WTC11 (cell line): Measurements from ENCODE around the gene PIN4. TPM values are rescaled to one million over a fixed set of nuclear protein-coding genes. Genes with fewer than 3 reads are reported as not detected.

Experiments
- ATAC-seq: fragments of 200-7000 bp; cut with Tn5 transposase; 2 replicates; pipeline ENCODE4 v1.10.0; 2021; ENCODE audit warnings: mild to moderate bottlenecking, moderate library complexity
- CTCF ChIA-PET: fragments of 300-600 bp; sonication (Branson Sonifier 250); formaldehyde crosslinking; loops from one replicate; lab custom pipeline; 2021; ENCODE audit warnings: antibody characterized with exemption; lab: Charles Lee
- POLR2A ChIA-PET: fragments of 350-600 bp; sonication (Branson Sonifier 250); formaldehyde crosslinking; loops from one replicate; lab custom pipeline; 2021; ENCODE audit warnings: antibody characterized with exemption; lab: Charles Lee
- DNase-seq: peaks from one replicate; pipeline ENCODE4 v3.0.0; 2021; ENCODE audit warnings: low spot score
- H3K27ac Mint-ChIP-seq: 2 replicates; pipeline ENCODE4 v1.8.0; 2021; ENCODE audit warnings: mixed read lengths
- H3K27me3 Mint-ChIP-seq: 2 replicates; pipeline ENCODE4 v1.8.0; 2021; ENCODE audit warnings: low read depth, mild to moderate bottlenecking, moderate library complexity, mixed read lengths
- H3K36me3 Mint-ChIP-seq: 2 replicates; pipeline ENCODE4 v1.8.0; 2021; ENCODE audit warnings: mixed read lengths
- H3K4me1 Mint-ChIP-seq: 2 replicates; pipeline ENCODE4 v1.8.0; 2022; ENCODE audit warnings: mixed read lengths
- H3K4me3 Mint-ChIP-seq: 2 replicates; pipeline ENCODE4 v1.8.0; 2021; ENCODE audit warnings: mild to moderate bottlenecking, moderate library complexity, mixed read lengths
- H3K9me3 Mint-ChIP-seq: 2 replicates; pipeline ENCODE4 v1.8.0; 2021; ENCODE audit warnings: mixed read lengths
- CBFB ChIP-seq: sonication (generic); formaldehyde crosslinking; IDR thresholded peaks from 2 replicates; pipeline ENCODE4 v1.8.1; 2022; ENCODE audit warnings: mild to moderate bottlenecking, low read depth, missing genetic modification reagents
- E2F5 ChIP-seq: sonication (generic); formaldehyde crosslinking; IDR thresholded peaks from 2 replicates; pipeline ENCODE4 v1.8.1; 2022; ENCODE audit warnings: mild to moderate bottlenecking, moderate library complexity, missing genetic modification reagents
- ELF4 ChIP-seq: sonication (generic); formaldehyde crosslinking; IDR thresholded peaks from 2 replicates; pipeline ENCODE4 v1.8.1; 2022; ENCODE audit warnings: low read depth, mild to moderate bottlenecking, moderate library complexity, missing genetic modification reagents
- FOXP1 ChIP-seq: sonication (generic); formaldehyde crosslinking; IDR thresholded peaks from 2 replicates; pipeline ENCODE4 v1.8.0; 2022; ENCODE audit warnings: missing genetic modification reagents, mild to moderate bottlenecking, moderate library complexity, borderline replicate concordance
- GABPB1 ChIP-seq: sonication (generic); formaldehyde crosslinking; IDR thresholded peaks from 2 replicates; pipeline ENCODE4 v1.8.1; 2023; ENCODE audit warnings: mild to moderate bottlenecking, missing genetic modification reagents
- MYBL2 ChIP-seq: sonication (generic); formaldehyde crosslinking; IDR thresholded peaks from 2 replicates; pipeline ENCODE4 v1.8.1; 2023; ENCODE audit warnings: mild to moderate bottlenecking, moderate library complexity, missing genetic modification reagents
- NFE2L1 ChIP-seq: sonication (generic); formaldehyde crosslinking; IDR thresholded peaks from 2 replicates; pipeline ENCODE4 v1.8.1; 2023; ENCODE audit warnings: missing genetic modification reagents
- SMAD3 ChIP-seq: sonication (generic); formaldehyde crosslinking; IDR thresholded peaks from 2 replicates; pipeline ENCODE4 v1.8.0; 2022; ENCODE audit warnings: missing genetic modification reagents, mild to moderate bottlenecking, borderline replicate concordance
- SOX15 ChIP-seq: fragments of 250-450 bp; sonication (Bioruptor Pico); IDR thresholded peaks from 2 replicates; pipeline ENCODE4 v1.9.0; 2021; ENCODE audit warnings: mild to moderate bottlenecking
- TEAD4 ChIP-seq: sonication (generic); formaldehyde crosslinking; IDR thresholded peaks from 2 replicates; pipeline ENCODE4 v1.8.0; 2022; ENCODE audit warnings: mild to moderate bottlenecking, missing genetic modification reagents
- TP53 ChIP-seq: sonication (generic); formaldehyde crosslinking; IDR thresholded peaks from 2 replicates; pipeline ENCODE4 v1.8.1; 2023; ENCODE audit warnings: mild to moderate bottlenecking, missing genetic modification reagents
- ZNF396 ChIP-seq: fragments of 250-450 bp; sonication (Bioruptor Pico); IDR thresholded peaks from 2 replicates; pipeline ENCODE4 v1.8.0; 2021; ENCODE audit warnings: mild to moderate bottlenecking, moderate library complexity, borderline replicate concordance
- ZNF671 ChIP-seq: fragments of 250-450 bp; sonication (Bioruptor Pico); IDR thresholded peaks from 2 replicates; pipeline ENCODE4 v1.8.0; 2021; ENCODE audit warnings: mild to moderate bottlenecking
- total RNA-seq: library from RNA; stranded (reverse); gene quantifications from 3 replicates; pipeline ENCODE4 v1.2.3, GENCODE V29; 2021
- TF ChIP-seq, protein P1 (sequence below): sonication (generic); formaldehyde crosslinking; IDR thresholded peaks from 2 replicates; pipeline ENCODE4 v1.8.1; 2023; ENCODE audit warnings: mild to moderate bottlenecking, missing genetic modification reagents, moderate library complexity
- TF ChIP-seq, protein P2 (sequence below): fragments of 250-450 bp; sonication (Bioruptor Pico); IDR thresholded peaks from 2 replicates; pipeline ENCODE4 v1.8.0; 2021; ENCODE audit warnings: mild to moderate bottlenecking
- TF ChIP-seq, protein P3 (sequence below): sonication (generic); formaldehyde crosslinking; IDR thresholded peaks from 2 replicates; pipeline ENCODE4 v1.8.0; 2022; ENCODE audit warnings: missing genetic modification reagents
- TF ChIP-seq, protein P4 (sequence below): sonication (generic); formaldehyde crosslinking; IDR thresholded peaks from 2 replicates; pipeline ENCODE4 v1.8.0; 2023; ENCODE audit warnings: missing genetic modification reagents
- TF ChIP-seq, protein P5 (sequence below): sonication (generic); formaldehyde crosslinking; IDR thresholded peaks from 2 replicates; pipeline ENCODE4 v1.8.1; 2022; ENCODE audit warnings: mild to moderate bottlenecking, missing genetic modification reagents, moderate library complexity, borderline replicate concordance
- TF ChIP-seq, protein P6 (sequence below): sonication (generic); formaldehyde crosslinking; IDR thresholded peaks from 2 replicates; pipeline ENCODE4 v1.8.0; 2023; ENCODE audit warnings: missing genetic modification reagents, mild to moderate bottlenecking, borderline replicate concordance

PIN4 gene
- total RNA-seq, 1 experiment from 2014 or later: 9.3 TPM

- TF ChIP-seq ZNF671 (no peak), NFE2L1 (CRISPR knock-in tag) (no peak), TEAD4 (CRISPR knock-in tag) (no peak), GABPB1 (CRISPR knock-in tag) (no peak), MYBL2 (CRISPR knock-in tag) (no peak), CBFB (no peak), SOX15 (CRISPR knock-in tag) (no peak), FOXP1 (CRISPR knock-in tag) (no peak), TP53 (CRISPR knock-in tag) (no peak), ZNF396 (no peak), E2F5 (no peak), ELF4 (CRISPR knock-in tag) (no peak), SMAD3 (CRISPR knock-in tag) (no peak)
- TF ChIP-seq, protein P1, sequence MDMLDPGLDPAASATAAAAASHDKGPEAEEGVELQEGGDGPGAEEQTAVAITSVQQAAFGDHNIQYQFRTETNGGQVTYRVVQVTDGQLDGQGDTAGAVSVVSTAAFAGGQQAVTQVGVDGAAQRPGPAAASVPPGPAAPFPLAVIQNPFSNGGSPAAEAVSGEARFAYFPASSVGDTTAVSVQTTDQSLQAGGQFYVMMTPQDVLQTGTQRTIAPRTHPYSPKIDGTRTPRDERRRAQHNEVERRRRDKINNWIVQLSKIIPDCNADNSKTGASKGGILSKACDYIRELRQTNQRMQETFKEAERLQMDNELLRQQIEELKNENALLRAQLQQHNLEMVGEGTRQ (CRISPR knock-in tag): no peak
- TF ChIP-seq, protein P2, sequence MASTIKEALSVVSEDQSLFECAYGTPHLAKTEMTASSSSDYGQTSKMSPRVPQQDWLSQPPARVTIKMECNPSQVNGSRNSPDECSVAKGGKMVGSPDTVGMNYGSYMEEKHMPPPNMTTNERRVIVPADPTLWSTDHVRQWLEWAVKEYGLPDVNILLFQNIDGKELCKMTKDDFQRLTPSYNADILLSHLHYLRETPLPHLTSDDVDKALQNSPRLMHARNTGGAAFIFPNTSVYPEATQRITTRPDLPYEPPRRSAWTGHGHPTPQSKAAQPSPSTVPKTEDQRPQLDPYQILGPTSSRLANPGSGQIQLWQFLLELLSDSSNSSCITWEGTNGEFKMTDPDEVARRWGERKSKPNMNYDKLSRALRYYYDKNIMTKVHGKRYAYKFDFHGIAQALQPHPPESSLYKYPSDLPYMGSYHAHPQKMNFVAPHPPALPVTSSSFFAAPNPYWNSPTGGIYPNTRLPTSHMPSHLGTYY (CRISPR knock-in tag): no peak
- TF ChIP-seq, protein P3, sequence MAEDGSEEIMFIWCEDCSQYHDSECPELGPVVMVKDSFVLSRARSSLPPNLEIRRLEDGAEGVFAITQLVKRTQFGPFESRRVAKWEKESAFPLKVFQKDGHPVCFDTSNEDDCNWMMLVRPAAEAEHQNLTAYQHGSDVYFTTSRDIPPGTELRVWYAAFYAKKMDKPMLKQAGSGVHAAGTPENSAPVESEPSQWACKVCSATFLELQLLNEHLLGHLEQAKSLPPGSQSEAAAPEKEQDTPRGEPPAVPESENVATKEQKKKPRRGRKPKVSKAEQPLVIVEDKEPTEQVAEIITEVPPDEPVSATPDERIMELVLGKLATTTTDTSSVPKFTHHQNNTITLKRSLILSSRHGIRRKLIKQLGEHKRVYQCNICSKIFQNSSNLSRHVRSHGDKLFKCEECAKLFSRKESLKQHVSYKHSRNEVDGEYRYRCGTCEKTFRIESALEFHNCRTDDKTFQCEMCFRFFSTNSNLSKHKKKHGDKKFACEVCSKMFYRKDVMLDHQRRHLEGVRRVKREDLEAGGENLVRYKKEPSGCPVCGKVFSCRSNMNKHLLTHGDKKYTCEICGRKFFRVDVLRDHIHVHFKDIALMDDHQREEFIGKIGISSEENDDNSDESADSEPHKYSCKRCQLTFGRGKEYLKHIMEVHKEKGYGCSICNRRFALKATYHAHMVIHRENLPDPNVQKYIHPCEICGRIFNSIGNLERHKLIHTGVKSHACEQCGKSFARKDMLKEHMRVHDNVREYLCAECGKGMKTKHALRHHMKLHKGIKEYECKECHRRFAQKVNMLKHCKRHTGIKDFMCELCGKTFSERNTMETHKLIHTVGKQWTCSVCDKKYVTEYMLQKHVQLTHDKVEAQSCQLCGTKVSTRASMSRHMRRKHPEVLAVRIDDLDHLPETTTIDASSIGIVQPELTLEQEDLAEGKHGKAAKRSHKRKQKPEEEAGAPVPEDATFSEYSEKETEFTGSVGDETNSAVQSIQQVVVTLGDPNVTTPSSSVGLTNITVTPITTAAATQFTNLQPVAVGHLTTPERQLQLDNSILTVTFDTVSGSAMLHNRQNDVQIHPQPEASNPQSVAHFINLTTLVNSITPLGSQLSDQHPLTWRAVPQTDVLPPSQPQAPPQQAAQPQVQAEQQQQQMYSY (CRISPR knock-in tag): no peak
- TF ChIP-seq, protein P4, sequence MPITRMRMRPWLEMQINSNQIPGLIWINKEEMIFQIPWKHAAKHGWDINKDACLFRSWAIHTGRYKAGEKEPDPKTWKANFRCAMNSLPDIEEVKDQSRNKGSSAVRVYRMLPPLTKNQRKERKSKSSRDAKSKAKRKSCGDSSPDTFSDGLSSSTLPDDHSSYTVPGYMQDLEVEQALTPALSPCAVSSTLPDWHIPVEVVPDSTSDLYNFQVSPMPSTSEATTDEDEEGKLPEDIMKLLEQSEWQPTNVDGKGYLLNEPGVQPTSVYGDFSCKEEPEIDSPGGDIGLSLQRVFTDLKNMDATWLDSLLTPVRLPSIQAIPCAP (CRISPR knock-in tag): no peak
- TF ChIP-seq, protein P5, sequence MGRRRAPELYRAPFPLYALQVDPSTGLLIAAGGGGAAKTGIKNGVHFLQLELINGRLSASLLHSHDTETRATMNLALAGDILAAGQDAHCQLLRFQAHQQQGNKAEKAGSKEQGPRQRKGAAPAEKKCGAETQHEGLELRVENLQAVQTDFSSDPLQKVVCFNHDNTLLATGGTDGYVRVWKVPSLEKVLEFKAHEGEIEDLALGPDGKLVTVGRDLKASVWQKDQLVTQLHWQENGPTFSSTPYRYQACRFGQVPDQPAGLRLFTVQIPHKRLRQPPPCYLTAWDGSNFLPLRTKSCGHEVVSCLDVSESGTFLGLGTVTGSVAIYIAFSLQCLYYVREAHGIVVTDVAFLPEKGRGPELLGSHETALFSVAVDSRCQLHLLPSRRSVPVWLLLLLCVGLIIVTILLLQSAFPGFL (CRISPR knock-in tag): no peak
- TF ChIP-seq, protein P6, sequence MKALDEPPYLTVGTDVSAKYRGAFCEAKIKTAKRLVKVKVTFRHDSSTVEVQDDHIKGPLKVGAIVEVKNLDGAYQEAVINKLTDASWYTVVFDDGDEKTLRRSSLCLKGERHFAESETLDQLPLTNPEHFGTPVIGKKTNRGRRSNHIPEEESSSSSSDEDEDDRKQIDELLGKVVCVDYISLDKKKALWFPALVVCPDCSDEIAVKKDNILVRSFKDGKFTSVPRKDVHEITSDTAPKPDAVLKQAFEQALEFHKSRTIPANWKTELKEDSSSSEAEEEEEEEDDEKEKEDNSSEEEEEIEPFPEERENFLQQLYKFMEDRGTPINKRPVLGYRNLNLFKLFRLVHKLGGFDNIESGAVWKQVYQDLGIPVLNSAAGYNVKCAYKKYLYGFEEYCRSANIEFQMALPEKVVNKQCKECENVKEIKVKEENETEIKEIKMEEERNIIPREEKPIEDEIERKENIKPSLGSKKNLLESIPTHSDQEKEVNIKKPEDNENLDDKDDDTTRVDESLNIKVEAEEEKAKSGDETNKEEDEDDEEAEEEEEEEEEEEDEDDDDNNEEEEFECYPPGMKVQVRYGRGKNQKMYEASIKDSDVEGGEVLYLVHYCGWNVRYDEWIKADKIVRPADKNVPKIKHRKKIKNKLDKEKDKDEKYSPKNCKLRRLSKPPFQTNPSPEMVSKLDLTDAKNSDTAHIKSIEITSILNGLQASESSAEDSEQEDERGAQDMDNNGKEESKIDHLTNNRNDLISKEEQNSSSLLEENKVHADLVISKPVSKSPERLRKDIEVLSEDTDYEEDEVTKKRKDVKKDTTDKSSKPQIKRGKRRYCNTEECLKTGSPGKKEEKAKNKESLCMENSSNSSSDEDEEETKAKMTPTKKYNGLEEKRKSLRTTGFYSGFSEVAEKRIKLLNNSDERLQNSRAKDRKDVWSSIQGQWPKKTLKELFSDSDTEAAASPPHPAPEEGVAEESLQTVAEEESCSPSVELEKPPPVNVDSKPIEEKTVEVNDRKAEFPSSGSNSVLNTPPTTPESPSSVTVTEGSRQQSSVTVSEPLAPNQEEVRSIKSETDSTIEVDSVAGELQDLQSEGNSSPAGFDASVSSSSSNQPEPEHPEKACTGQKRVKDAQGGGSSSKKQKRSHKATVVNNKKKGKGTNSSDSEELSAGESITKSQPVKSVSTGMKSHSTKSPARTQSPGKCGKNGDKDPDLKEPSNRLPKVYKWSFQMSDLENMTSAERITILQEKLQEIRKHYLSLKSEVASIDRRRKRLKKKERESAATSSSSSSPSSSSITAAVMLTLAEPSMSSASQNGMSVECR (CRISPR knock-in tag): no peak
- ATAC-seq (no peak), DNase-seq (no peak)
- H3K4me1 Mint-ChIP-seq: 0 out of 2 replicates have a peak, but pooled peaks cover 2% of the 10 kb centered on the region
- ChIA-PET POLR2A (no interaction called here), CTCF (no interaction called here)
- H3K4me3 Mint-ChIP-seq: no peak overlapping the region; the same call in 1 of the 2 replicates
- no peaks in the 10 kb centered on the region for H3K27me3 Mint-ChIP-seq
- H3K9me3 Mint-ChIP-seq: peaks cover 10% of the 10 kb centered on the region
- H3K36me3 Mint-ChIP-seq: peaks cover 35% of the 10 kb centered on the region
- H3K27ac Mint-ChIP-seq: no peak overlapping the region
Measured at GRCh38 chrX:72236841-72237240, 55.3 kb downstream of the PIN4 start.
